Measurements from ENCODE around the gene IL17RE. TPM values are rescaled to one million over a fixed set of nuclear protein-coding genes. Genes with fewer than 3 reads are reported as not detected.

Gene IL17RE
- total and polyA plus RNA-seq, 9 of the 15 experiments (the other 6 are each of a cell fraction or from before 2014, with no cell fraction given): 0.32 to 1.9 (median 0.51) TPM; not detected in 4

DNA sequence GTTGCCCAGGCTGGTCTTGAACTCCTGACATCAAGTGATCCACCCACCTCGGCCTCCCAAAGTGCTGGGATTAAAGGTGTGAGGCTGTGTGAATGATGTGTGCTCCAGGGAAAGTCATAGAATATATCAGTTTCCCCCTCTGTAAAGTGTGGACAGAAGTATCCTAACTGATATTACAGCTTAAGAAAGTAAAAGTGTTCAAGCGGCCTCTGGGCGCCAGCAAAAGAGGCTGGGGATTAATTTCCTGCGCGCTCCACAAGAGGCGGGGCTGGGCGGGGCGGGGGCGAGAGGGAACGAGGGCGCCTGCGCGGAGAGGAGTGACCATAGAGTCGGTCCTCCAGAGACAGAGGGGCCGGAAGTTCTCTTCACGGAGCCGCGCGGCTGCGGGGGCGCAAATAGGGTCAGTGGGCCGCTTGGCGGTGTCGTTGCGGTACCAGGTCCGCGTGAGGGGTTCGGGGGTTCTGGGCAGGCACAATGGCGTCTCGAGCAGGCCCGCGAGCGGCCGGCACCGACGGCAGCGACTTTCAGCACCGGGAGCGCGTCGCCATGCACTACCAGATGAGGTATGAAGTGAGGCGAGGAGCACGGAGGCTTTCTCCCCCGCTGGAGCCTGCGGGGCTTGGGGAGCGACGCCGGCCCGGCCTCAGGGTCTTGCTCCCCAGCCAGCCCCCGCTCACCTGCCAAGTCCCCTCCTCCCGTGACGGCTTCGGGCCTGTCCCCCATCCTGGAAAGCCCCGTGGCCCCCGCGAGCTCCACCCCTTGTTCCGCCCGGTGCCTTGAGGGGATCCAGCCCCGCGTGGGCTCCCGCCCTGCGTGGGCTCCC lies 12.2 kb upstream of the IL17RE start, which contains the start of gene JAGN1 (continued):
- TF ChIP-seq, protein P1, sequence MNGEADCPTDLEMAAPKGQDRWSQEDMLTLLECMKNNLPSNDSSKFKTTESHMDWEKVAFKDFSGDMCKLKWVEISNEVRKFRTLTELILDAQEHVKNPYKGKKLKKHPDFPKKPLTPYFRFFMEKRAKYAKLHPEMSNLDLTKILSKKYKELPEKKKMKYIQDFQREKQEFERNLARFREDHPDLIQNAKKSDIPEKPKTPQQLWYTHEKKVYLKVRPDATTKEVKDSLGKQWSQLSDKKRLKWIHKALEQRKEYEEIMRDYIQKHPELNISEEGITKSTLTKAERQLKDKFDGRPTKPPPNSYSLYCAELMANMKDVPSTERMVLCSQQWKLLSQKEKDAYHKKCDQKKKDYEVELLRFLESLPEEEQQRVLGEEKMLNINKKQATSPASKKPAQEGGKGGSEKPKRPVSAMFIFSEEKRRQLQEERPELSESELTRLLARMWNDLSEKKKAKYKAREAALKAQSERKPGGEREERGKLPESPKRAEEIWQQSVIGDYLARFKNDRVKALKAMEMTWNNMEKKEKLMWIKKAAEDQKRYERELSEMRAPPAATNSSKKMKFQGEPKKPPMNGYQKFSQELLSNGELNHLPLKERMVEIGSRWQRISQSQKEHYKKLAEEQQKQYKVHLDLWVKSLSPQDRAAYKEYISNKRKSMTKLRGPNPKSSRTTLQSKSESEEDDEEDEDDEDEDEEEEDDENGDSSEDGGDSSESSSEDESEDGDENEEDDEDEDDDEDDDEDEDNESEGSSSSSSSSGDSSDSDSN (IDR thresholded peaks at IDR 0.05; ENCODE audit: borderline replicate concordance in 1 of 2, low read depth in 2 of 2, low read length in 2 of 2): 0 out of 4 replicates have a peak, but pooled peaks of 1 of the 2 experiments have one; percentile 45
- no peak for TF ChIP-seq IRF2 (CRISPR knock-in tag; IDR thresholded peaks at IDR 0.05)
- peak in 1 of 2 experiments; percentile 30; a peak in 1 of 4 replicates for TF ChIP-seq FOXA3 (CRISPR knock-in tag; conservative IDR thresholded peaks at IDR 0.05 in 1 of 2, IDR thresholded peaks at IDR 0.05 in 1 of 2)
- no peak for TF ChIP-seq SIX5 (IDR thresholded peaks at IDR 0.05; ENCODE audit: borderline replicate concordance in 1 of 2, insufficient read depth in 1 of 2, low read depth in 1 of 2, low read length in 2 of 2)
- TF ChIP-seq TAF15 (IDR thresholded peaks at IDR 0.05; ENCODE audit: low read depth, low read length): no peak
- no peak for TF ChIP-seq SNRNP70 (optimal IDR thresholded peaks at IDR 0.05; ENCODE audit: low read depth, low read length)
- peak; percentile 88; the same call in 1 of the 2 replicates for TF ChIP-seq RB1 (IDR thresholded peaks at IDR 0.05; ENCODE audit: low read depth)
- no peak for TF ChIP-seq HDAC8 (tag; IDR thresholded peaks at IDR 0.05)
- TF ChIP-seq CEBPB (tag; IDR thresholded peaks at IDR 0.05): 0 out of 2 replicates have a peak, but pooled peaks have one; percentile 47
- no peak for TF ChIP-seq CREB1 (IDR thresholded peaks at IDR 0.05)
- peak; percentile 62; the same call in 1 of the 2 replicates for TF ChIP-seq CREB1 (CRISPR knock-in tag; IDR thresholded peaks at IDR 0.05)
- TF ChIP-seq ZFP1 (CRISPR knock-in tag; IDR thresholded peaks at IDR 0.05): no peak
- no peak for TF ChIP-seq MECOM (CRISPR knock-in tag; IDR thresholded peaks at IDR 0.05)
- 0 out of 2 replicates have a peak, but pooled peaks have one; percentile 49 for TF ChIP-seq HIVEP1 (CRISPR knock-in tag; IDR thresholded peaks at IDR 0.05)
- TF ChIP-seq, protein P2, sequence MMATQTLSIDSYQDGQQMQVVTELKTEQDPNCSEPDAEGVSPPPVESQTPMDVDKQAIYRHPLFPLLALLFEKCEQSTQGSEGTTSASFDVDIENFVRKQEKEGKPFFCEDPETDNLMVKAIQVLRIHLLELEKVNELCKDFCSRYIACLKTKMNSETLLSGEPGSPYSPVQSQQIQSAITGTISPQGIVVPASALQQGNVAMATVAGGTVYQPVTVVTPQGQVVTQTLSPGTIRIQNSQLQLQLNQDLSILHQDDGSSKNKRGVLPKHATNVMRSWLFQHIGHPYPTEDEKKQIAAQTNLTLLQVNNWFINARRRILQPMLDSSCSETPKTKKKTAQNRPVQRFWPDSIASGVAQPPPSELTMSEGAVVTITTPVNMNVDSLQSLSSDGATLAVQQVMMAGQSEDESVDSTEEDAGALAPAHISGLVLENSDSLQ (IDR thresholded peaks at IDR 0.05): no peak
- no peak for TF ChIP-seq CCAR2 (IDR thresholded peaks at IDR 0.05; ENCODE audit: low read depth, low read length)
- no peak for TF ChIP-seq HMG20A (CRISPR knock-in tag; conservative IDR thresholded peaks at IDR 0.05)
- TF ChIP-seq, protein P3, sequence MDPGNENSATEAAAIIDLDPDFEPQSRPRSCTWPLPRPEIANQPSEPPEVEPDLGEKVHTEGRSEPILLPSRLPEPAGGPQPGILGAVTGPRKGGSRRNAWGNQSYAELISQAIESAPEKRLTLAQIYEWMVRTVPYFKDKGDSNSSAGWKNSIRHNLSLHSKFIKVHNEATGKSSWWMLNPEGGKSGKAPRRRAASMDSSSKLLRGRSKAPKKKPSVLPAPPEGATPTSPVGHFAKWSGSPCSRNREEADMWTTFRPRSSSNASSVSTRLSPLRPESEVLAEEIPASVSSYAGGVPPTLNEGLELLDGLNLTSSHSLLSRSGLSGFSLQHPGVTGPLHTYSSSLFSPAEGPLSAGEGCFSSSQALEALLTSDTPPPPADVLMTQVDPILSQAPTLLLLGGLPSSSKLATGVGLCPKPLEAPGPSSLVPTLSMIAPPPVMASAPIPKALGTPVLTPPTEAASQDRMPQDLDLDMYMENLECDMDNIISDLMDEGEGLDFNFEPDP (CRISPR knock-in tag; IDR thresholded peaks at IDR 0.05): peak; percentile 23; the same call in 1 of the 2 replicates
- TF ChIP-seq, protein P4, sequence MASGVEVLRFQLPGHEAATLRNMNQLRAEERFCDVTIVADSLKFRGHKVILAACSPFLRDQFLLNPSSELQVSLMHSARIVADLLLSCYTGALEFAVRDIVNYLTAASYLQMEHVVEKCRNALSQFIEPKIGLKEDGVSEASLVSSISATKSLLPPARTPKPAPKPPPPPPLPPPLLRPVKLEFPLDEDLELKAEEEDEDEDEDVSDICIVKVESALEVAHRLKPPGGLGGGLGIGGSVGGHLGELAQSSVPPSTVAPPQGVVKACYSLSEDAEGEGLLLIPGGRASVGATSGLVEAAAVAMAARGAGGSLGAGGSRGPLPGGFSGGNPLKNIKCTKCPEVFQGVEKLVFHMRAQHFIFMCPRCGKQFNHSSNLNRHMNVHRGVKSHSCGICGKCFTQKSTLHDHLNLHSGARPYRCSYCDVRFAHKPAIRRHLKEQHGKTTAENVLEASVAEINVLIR (CRISPR knock-in tag; IDR thresholded peaks at IDR 0.05): 0 out of 2 replicates have a peak, but pooled peaks have one; percentile 3
- TF ChIP-seq FOXM1 (IDR thresholded peaks at IDR 0.05; ENCODE audit: low read depth): peak; percentile 9; the same call in 1 of the 2 replicates
- TF ChIP-seq FOXM1 (CRISPR knock-in tag; IDR thresholded peaks at IDR 0.05; ENCODE audit: low read depth): peak; percentile 77; the same call in 1 of the 2 replicates

Data from K562 (cell line).